Measurements from ENCODE around the gene MAP3K1. TPM values are rescaled to one million over a fixed set of nuclear protein-coding genes. Genes with fewer than 3 reads are reported as not detected.
"Not testable (repeated sequence)": the region's sequence is repeated elsewhere in the genome, so short reads cannot be mapped to it uniquely, and the experiment has no call there.

Gene MAP3K1
- total RNA-seq: 10 to 100 TPM; 20.5 to 20.6 TPM

DNA sequence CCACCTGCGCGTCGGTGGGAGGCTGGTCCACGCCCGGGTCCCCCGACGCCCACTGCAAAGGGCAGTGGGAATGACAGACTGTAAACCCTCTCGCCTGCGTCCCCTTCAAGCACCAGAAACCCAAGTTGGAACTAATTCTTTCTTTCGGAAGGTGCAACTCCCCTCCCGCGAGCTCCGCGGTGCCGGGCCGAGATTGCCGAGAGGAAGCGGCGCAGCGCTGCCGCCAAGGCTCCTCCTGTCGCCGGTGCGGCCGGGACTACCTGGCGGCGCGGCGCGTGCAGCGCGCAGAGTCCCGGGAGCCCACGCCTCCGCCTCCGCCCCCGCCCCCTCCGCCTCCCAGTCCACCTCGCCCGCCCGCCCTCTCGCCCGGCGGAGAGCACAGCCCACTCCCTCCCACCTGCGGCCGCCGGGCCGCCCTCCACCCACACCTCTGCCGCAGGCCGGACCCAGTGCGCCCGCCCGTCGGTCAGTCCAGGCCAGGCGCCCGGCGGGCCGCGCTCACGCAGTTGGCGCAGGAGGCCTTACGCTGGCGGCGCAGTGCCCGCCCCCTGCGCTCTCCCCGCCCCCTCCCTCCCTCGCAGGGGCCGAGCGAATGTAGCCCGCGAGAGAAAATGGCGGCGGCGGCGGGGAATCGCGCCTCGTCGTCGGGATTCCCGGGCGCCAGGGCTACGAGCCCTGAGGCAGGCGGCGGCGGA, at the start of gene MAP3K1:
Gene MAP3K1, plus strand, starts transcription at position 587 of the 695 bp plus-strand sequence. Its CDS starts 25 bp downstream, at position 612.
- CTCF ChIA-PET: interaction anchor here (1.2 kb wide), 1 partner anchor 117 kb away, joined by 3 read pairs; no protein-coding TSS in a partner anchor
- H3K9me3 Mint-ChIP-seq: no peaks in the 10 kb centered on the region

GRCh38 chr5:56766926-56767325, 48.4 kb upstream of the MAP3K1 start:
- CTCF ChIA-PET: no interaction called here
- no peak overlapping the region for H3K4me3 Mint-ChIP-seq

More for the DNA sequence above, at the start of gene MAP3K1:
- Mint-ChIP-seq H3K27ac (peak within 1 kb of the TSS; percentile 88), H3K27me3 (no peaks in the 10 kb centered on the region), H3K4me1 (ENCODE audit: low read depth) (peaks cover 34% of the 10 kb centered on the region), H3K4me3 (peak within 1 kb of the TSS; percentile 86), H3K36me3 (no peaks in the 10 kb centered on the region)
- POLR2A ChIA-PET: interaction anchor here (0.6 to 1.4 kb wide), 4 partner anchors 12 to 335 kb away, joined by 3 to 4 read pairs (median 4); no protein-coding TSS in a partner anchor
- intact Hi-C loops (cut with micrococcal nuclease): loop anchor here (1.0 to 10.0 kb wide), 9 partner anchors 78 to 670 kb away; partner anchors contain the start of genes MIER3 and SETD9
- DNase-seq: peak; percentile 83

GRCh38 chr5:56769875-56770604, 45.3 kb upstream of the MAP3K1 start:
- H3K9me3 Mint-ChIP-seq: no peaks in the 10 kb centered on the region
- H3K4me1 Mint-ChIP-seq (ENCODE audit: low read depth): no peaks in the 10 kb centered on the region
- no peaks in the 10 kb centered on the region for H3K36me3 Mint-ChIP-seq
- no peak for DNase-seq
- CTCF ChIA-PET: interaction anchor here (0.6 kb wide), 1 partner anchor 195 kb away, joined by 3 read pairs; no protein-coding TSS in a partner anchor
- no peak overlapping the region for H3K4me3 Mint-ChIP-seq
- no peak overlapping the region for H3K27ac Mint-ChIP-seq
- intact Hi-C loops (cut with micrococcal nuclease): no loop called here
- POLR2A ChIA-PET: no interaction called here
- H3K27me3 Mint-ChIP-seq: no peaks in the 10 kb centered on the region

More at GRCh38 chr5:56766926-56767325, 48.4 kb upstream of the MAP3K1 start:
- H3K4me1 Mint-ChIP-seq (ENCODE audit: low read depth): peaks cover 6% of the 10 kb centered on the region
- intact Hi-C loops (cut with micrococcal nuclease): no loop called here
- no peaks in the 10 kb centered on the region for H3K27me3 Mint-ChIP-seq
- POLR2A ChIA-PET: no interaction called here
- no peak overlapping the region for H3K27ac Mint-ChIP-seq
- no peaks in the 10 kb centered on the region for H3K36me3 Mint-ChIP-seq
- DNase-seq: no peak
- no peaks in the 10 kb centered on the region for H3K9me3 Mint-ChIP-seq

DNA sequence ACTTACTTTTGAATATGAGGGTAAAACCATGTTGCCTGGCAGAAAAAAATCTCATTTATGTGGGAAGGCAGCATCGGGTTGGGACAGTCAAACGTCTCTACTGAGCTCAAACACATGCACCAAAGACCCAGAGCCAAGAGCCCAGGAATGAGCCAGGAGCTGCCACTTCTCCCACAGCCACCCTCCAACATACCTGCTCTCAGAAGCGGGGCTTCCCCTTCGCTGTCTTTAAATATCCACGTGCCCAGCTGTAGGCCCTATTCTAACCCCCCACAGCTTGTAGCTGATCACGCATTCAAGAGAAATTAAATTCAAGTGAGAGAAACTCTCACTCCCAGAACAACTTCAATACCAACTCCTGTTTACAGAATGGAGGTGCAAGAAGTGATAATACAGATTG, 42.6 kb upstream of the MAP3K1 start:
- no peak overlapping the region for H3K27ac Mint-ChIP-seq
- ChIA-PET CTCF (no interaction called here), POLR2A (no interaction called here)
- H3K4me1 Mint-ChIP-seq (ENCODE audit: low read depth): no peaks in the 10 kb centered on the region
- no peaks in the 10 kb centered on the region for H3K36me3 Mint-ChIP-seq
- DNase-seq: no peak
- peaks cover 10% of the 10 kb centered on the region for H3K9me3 Mint-ChIP-seq
- H3K4me3 Mint-ChIP-seq: no peak overlapping the region
- no peaks in the 10 kb centered on the region for H3K27me3 Mint-ChIP-seq
- intact Hi-C loops (cut with micrococcal nuclease): no loop called here

DNA sequence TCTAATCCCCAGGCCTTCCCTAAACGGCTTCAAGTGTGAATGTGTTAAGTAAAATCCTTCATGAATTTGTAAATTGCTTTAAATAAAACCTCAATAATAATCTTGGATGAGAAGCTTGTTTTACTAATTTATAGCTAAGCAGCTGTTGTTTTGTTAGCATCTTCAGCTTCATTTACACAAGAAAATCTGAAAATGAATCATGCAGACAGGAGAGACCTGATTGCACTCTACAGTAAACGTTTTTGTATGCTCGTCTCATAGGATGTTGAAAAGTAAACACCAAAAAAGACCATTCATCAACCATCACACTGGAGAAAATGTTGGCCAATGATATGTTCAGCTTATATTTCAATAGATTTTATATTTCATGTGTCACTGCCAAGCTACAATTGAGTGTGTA, 40.4 kb upstream of the MAP3K1 start:
- Mint-ChIP-seq H3K4me1 (ENCODE audit: low read depth) (no peaks in the 10 kb centered on the region), H3K4me3 (no peak overlapping the region), H3K36me3 (no peaks in the 10 kb centered on the region), H3K27me3 (no peaks in the 10 kb centered on the region), H3K27ac (no peak overlapping the region), H3K9me3 (peaks cover 12% of the 10 kb centered on the region)
- ChIA-PET CTCF (no interaction called here), POLR2A (interaction anchor here (1.3 kb wide), 1 partner anchor 12 kb away, joined by 8 read pairs; no protein-coding TSS in a partner anchor)
- no peak for DNase-seq
- intact Hi-C loops (cut with micrococcal nuclease): no loop called here

DNA sequence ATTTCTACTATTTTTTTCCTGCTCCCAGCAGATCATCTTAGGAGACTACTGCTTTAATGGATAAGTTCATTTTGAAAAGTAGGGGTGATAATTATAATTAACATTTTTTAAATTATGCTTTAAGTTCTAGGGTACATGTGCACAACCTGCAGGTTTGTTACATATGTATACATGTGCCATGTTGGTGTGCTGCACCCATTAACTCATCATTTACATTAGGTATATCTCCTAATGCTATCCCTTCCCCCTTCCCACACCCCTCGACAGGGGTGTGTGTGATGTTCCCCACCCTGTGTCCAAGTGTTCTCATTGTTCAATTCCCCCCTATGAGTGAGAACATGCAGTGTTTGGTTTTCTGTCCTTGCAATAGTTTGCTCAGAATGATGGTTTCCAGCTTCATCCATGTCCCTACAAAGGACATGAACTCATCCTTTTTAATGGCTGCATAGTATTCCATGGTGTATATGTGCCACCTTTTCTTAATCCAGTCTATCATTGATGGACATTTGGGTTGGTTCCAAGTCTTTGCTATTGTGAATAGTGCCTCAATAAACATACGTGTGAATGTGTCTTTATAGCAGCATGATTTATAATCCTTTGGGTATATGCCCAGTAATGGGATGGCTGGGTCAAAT, 39.0 kb upstream of the MAP3K1 start:
- not testable (repeated sequence) for DNase-seq

DNA sequence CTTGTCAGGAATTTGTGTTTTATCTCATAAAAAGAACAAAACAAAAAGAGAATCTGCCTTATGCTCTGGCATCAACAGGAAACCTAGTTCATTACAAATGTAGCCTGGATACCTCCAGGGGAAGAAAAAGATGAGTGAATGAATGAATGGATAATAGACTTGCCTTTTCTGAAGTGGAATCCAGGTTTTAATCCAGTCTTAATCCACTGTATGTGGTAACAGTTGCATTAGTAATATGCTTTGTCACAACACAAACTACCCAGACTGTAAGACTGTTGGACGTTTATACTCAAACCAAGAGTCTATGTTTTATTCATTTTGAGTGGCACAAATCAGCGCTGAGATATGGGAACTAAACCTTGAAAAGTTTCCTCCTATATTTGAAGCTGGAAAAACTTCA, 32.1 kb upstream of the MAP3K1 start:
- no peaks in the 10 kb centered on the region for H3K36me3 Mint-ChIP-seq
- intact Hi-C loops (cut with micrococcal nuclease): no loop called here
- ChIA-PET CTCF (no interaction called here), POLR2A (no interaction called here)
- H3K27ac Mint-ChIP-seq: no peak overlapping the region
- peaks cover 10% of the 10 kb centered on the region for H3K9me3 Mint-ChIP-seq
- H3K27me3 Mint-ChIP-seq: peaks cover 1% of the 10 kb centered on the region
- DNase-seq: no peak
- H3K4me1 Mint-ChIP-seq (ENCODE audit: low read depth): no peaks in the 10 kb centered on the region
- H3K4me3 Mint-ChIP-seq: no peak overlapping the region

More for the DNA sequence above, 39.0 kb upstream of the MAP3K1 start:
- H3K27ac Mint-ChIP-seq; H3K36me3 Mint-ChIP-seq; CTCF ChIA-PET; H3K4me1 Mint-ChIP-seq (ENCODE audit: low read depth); H3K4me3 Mint-ChIP-seq; POLR2A ChIA-PET; H3K27me3 Mint-ChIP-seq; intact Hi-C loops (cut with micrococcal nuclease): not testable (repeated sequence)
- H3K9me3 Mint-ChIP-seq: peaks cover 19% of the 10 kb centered on the region

DNA sequence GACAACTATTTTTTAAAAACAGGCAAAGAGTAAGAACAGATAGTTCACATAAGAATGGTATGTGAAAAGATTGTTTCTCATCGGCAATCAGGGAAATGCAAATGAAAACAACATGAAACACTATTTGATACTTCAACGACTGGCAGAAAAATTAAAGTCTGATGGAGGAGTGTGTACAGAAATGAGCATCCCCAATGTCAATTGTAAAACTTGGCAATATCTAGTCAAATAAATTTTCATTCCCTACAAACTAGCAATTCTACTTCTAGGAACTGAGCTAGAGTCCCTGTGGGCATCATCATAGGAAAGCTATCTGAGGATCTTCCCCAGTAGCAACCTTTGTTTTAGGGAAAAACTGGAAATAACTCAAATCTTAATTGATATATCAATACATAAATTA, 29.0 kb upstream of the MAP3K1 start:
- no peaks in the 10 kb centered on the region for H3K9me3 Mint-ChIP-seq
- ChIA-PET POLR2A (interaction anchor here (2.9 kb wide), 1 partner anchor 12 kb away, joined by 8 read pairs; no protein-coding TSS in a partner anchor), CTCF (no interaction called here)
- peaks cover 1% of the 10 kb centered on the region for H3K27me3 Mint-ChIP-seq
- peaks cover 3% of the 10 kb centered on the region for H3K4me1 Mint-ChIP-seq (ENCODE audit: low read depth)
- no peaks in the 10 kb centered on the region for H3K36me3 Mint-ChIP-seq
- no peak overlapping the region for H3K27ac Mint-ChIP-seq
- no peak overlapping the region for H3K4me3 Mint-ChIP-seq
- intact Hi-C loops (cut with micrococcal nuclease): no loop called here
- no peak for DNase-seq

DNA sequence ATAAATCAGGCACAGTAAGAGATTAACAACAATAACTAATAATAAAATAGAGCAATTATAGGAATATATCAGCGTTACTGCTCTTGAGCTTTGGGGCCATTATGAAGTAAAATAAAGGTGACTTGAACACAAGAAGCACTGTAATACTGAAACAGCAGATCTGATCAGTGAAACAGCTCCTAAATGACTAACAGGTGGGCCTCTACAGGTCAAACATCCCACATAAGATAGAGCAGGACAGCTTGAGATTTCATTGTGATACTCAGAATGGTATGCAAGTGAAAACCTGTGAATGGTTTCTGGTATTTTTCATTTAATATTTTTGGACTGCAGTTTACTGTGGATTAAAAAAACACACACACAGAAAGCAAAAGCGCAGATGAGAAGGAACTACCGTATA, 24.0 kb upstream of the MAP3K1 start:
- DNase-seq: no peak
- POLR2A ChIA-PET: no interaction called here

GRCh38 chr5:56798521-56798920, 16.8 kb upstream of the MAP3K1 start:
- no peaks in the 10 kb centered on the region for H3K9me3 Mint-ChIP-seq
- no peaks in the 10 kb centered on the region for H3K36me3 Mint-ChIP-seq
- H3K4me1 Mint-ChIP-seq (ENCODE audit: low read depth): peaks cover 3% of the 10 kb centered on the region
- POLR2A ChIA-PET: no interaction called here
- CTCF ChIA-PET: interaction anchor here (0.6 kb wide), 1 partner anchor 789 kb away, joined by 3 read pairs; no protein-coding TSS in a partner anchor
- no peak overlapping the region for H3K4me3 Mint-ChIP-seq
- no peak for DNase-seq
- intact Hi-C loops (cut with micrococcal nuclease): no loop called here
- no peak overlapping the region for H3K27ac Mint-ChIP-seq
- H3K27me3 Mint-ChIP-seq: peaks cover 2% of the 10 kb centered on the region

More for the DNA sequence above, 24.0 kb upstream of the MAP3K1 start:
- no peak overlapping the region for H3K4me3 Mint-ChIP-seq
- no peaks in the 10 kb centered on the region for H3K27me3 Mint-ChIP-seq
- H3K36me3 Mint-ChIP-seq: no peaks in the 10 kb centered on the region
- intact Hi-C loops (cut with micrococcal nuclease): no loop called here
- H3K9me3 Mint-ChIP-seq: no peaks in the 10 kb centered on the region
- peaks cover 9% of the 10 kb centered on the region for H3K4me1 Mint-ChIP-seq (ENCODE audit: low read depth)
- CTCF ChIA-PET: interaction anchor here (0.6 to 0.8 kb wide), 2 partner anchors 47 to 521 kb away, joined by 3 read pairs; no protein-coding TSS in a partner anchor
- H3K27ac Mint-ChIP-seq: no peak overlapping the region

DNA sequence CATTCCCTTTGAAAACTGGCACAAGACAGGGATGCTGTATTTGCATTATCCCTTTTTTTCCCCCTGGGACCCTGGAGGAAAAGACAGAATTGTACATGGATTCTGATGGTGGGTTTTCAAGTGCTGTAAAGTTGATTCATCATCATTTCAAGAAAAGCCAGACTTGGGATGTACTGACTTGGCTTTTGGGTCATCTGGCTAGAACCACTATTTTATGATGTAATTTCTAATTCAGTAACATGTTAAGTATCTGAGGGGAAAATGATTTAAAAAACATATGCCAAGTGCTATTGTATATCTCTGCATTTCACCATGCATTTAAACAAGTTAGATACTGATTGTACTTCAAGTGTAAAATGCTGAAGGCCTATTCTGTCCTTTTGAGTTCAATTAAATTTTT, 15.2 kb upstream of the MAP3K1 start:
- H3K27ac Mint-ChIP-seq: no peak overlapping the region
- ChIA-PET POLR2A (no interaction called here), CTCF (no interaction called here)
- no peak overlapping the region for H3K4me3 Mint-ChIP-seq
- H3K36me3 Mint-ChIP-seq: no peaks in the 10 kb centered on the region
- H3K4me1 Mint-ChIP-seq (ENCODE audit: low read depth): peaks cover 14% of the 10 kb centered on the region
- no peak for DNase-seq
- intact Hi-C loops (cut with micrococcal nuclease): no loop called here
- H3K27me3 Mint-ChIP-seq: peaks cover 2% of the 10 kb centered on the region
- no peaks in the 10 kb centered on the region for H3K9me3 Mint-ChIP-seq

GRCh38 chr5:56801256-56801655, 14.1 kb upstream of the MAP3K1 start:
- intact Hi-C loops (cut with micrococcal nuclease): no loop called here
- H3K27me3 Mint-ChIP-seq: peaks cover 2% of the 10 kb centered on the region
- H3K9me3 Mint-ChIP-seq: no peaks in the 10 kb centered on the region
- CTCF ChIA-PET: no interaction called here
- no peaks in the 10 kb centered on the region for H3K36me3 Mint-ChIP-seq
- H3K27ac Mint-ChIP-seq: no peak overlapping the region
- DNase-seq: no peak
- H3K4me1 Mint-ChIP-seq (ENCODE audit: low read depth): peaks cover 14% of the 10 kb centered on the region
- POLR2A ChIA-PET: no interaction called here
- no peak overlapping the region for H3K4me3 Mint-ChIP-seq
